ENCODE measurements around the gene NCBP3. TPM values are rescaled to one million over a fixed set of nuclear protein-coding genes. Genes with fewer than 3 reads are reported as not detected.

The NCBP3 gene
- total RNA-seq, 2 experiments from 2014 or later: 46.3 to 48.7 TPM

Other genes starting within 250 kb of the NCBP3 start
- gene TRPV1, start 236.8 kb downstream of the NCBP3 start, total RNA-seq: 1 to 10 TPM; 5.3 to 5.4 TPM
- 10 to 100 TPM; 13.4 to 13.9 TPM for gene SHPK, start 210.0 kb downstream of the NCBP3 start, total RNA-seq
- 10 to 100 TPM in 1 of 2 experiments, 1 to 10 TPM in 1; 9.7 to 20.6 TPM for gene CTNS, start 209.5 kb downstream of the NCBP3 start, total RNA-seq
- gene TAX1BP3, start 177.7 kb downstream of the NCBP3 start, total RNA-seq: 10 to 100 TPM; 19.5 to 27.9 TPM
- 10 to 100 TPM; 43.7 to 57.0 TPM for gene EMC6, start 177.4 kb downstream of the NCBP3 start, total RNA-seq
- 10 to 100 TPM; 18.1 to 24.6 TPM for gene P2RX5, start 150.1 kb downstream of the NCBP3 start, total RNA-seq
- gene HASPIN, start 122.3 kb downstream of the NCBP3 start, total RNA-seq: 10 to 100 TPM; 30.4 to 31.2 TPM
- gene ITGAE, start 45.1 kb downstream of the NCBP3 start, total RNA-seq: 10 to 100 TPM; 54.4 to 70.9 TPM
- 1 to 10 TPM; 1.8 TPM for gene CAMKK1, start 46.8 kb upstream of the NCBP3 start, total RNA-seq
- under 1 TPM; 0.58 to 0.61 TPM for gene P2RX1, start 70.2 kb upstream of the NCBP3 start, total RNA-seq
- gene ATP2A3, start 118.2 kb upstream of the NCBP3 start, total RNA-seq: 100 to 1,000 TPM; 264 to 377 TPM